ENCODE data around the gene OCA2. TPM values are rescaled to one million over a fixed set of nuclear protein-coding genes. Genes with fewer than 3 reads are reported as not detected.
"Not testable (repeated sequence)": the region's sequence is repeated elsewhere in the genome, so short reads cannot be mapped to it uniquely, and the experiment has no call there.

Gene OCA2
- polyA plus RNA-seq, 6 donors from 2014 or later = 0.09 to 0.23 TPM; not detected in 4

DNA sequence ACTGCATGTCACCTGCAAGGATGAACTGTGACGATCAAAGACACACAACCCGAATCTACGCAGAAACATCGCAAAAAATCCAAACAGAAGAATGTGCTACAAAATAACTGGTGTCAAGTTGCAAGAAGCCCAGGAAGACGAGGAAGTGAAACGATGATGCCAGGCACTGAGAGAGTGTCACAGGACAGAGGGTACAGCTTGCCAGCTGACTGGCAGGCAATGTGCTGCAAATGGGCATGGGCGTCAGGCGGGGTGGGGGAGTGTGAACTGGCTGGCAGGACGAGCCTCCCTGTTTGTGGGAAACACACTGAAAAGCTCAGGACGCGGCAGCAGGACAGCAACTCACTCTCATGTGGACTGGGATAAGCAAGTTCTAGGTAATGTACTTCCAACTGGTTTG is 28.9 kb upstream of the OCA2 start:
- Mint-ChIP-seq H3K4me3 (peak overlapping the region in 1 of 8 donors; percentile 32), H3K27me3 (no peaks in the 10 kb centered on the region), H3K36me3 (peaks cover 12 to 16% of the 10 kb centered on the region in 2 donors), H3K9me3 (no peaks in the 10 kb centered on the region), H3K27ac (peak overlapping the region in 5 of 6 donors; percentile 30 to 96 (median 63)), H3K4me1 (peaks cover 13 to 17% (median 15%) of the 10 kb centered on the region in 3 donors)
- DNase-seq = peak; percentile 35
- ATAC-seq (ENCODE audit: low read depth in 2 of 2) = peak; percentile 82 to 91

DNA sequence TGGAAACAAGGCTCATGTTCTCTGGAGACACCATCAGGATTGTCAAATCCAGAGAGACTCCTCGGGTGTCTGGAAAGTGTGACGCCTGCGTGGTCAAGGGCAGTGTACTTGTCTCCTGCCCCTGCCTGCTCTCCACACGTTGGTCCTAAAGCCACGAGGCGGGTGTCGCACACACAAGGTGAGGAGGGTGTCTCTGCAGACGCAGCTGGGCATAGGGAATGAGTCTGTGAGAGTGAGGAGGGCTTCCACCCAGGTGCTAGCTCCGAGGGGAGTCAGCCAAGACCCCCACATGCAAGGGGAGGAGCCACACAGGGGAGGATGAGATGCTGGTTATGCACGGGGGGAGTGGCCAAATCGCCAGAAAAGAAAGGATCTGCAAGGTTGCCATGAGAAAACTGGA is 27.9 kb upstream of the OCA2 start:
- Mint-ChIP-seq H3K27me3 (no peaks in the 10 kb centered on the region), H3K36me3 (peaks cover 9 to 10% of the 10 kb centered on the region in 2 donors), H3K4me1 (peaks cover 13 to 17% (median 15%) of the 10 kb centered on the region in 3 donors), H3K9me3 (no peaks in the 10 kb centered on the region), H3K27ac (peak overlapping the region in 4 of 6 donors; percentile 22 to 82 (median 62)), H3K4me3 (no peak overlapping the region)
- DNase-seq = no peak
- ATAC-seq (ENCODE audit: low read depth in 2 of 2) = no peak

DNA sequence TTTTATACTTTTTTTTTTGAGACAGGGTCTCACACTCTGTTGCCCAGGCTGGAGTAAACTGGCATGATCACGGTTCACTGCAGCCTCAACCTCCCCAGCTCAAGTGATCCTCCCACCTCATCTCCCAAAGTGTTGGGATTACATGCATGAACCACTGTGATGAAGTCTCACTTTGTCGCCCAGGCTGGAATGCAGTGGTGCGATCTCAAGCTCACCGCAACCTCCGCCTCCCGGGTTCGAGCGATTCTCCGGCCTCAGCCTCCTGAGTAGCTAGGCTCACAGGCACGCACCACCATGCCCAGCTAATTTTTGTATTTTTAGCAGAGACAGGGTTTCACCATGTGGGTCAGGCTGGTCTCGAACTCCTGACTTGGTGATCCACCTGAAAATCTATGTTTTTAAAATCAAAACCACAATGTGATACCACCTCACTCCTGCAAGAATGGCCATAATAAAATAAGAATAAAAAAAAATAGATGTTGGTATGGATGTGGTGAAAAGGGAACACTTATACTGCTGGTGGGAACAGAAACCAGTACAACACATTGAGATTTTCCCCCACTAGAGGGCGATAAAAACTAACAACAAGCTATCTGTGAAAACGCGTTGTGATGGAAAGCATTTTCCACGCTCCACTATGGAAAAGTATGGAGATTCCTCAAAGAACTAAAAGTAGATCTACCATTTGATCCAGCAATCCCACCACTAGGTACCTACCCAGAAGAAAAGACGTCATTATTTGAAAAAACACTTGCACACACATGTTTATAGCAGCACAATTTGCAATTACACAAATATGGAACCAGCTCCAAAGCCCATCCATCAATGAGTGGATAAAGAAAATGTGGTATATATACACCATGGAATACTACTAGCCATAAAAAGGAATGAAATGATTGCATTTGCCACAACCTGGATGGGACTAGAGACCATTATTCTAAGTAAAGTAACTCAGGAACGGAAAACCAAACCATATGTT is 26.8 kb upstream of the OCA2 start:
- H3K27me3 Mint-ChIP-seq = no peaks in the 10 kb centered on the region
- H3K36me3 Mint-ChIP-seq = peaks cover 9 to 15% of the 10 kb centered on the region in 2 donors
- H3K9me3 Mint-ChIP-seq = no peaks in the 10 kb centered on the region
- H3K4me3 Mint-ChIP-seq = no peak overlapping the region
- H3K4me1 Mint-ChIP-seq = peaks cover 13 to 17% (median 15%) of the 10 kb centered on the region in 3 donors
- ATAC-seq (ENCODE audit: low read depth in 2 of 2) (no peak), DNase-seq (peak; percentile 31)
- no peak overlapping the region for H3K27ac Mint-ChIP-seq

DNA sequence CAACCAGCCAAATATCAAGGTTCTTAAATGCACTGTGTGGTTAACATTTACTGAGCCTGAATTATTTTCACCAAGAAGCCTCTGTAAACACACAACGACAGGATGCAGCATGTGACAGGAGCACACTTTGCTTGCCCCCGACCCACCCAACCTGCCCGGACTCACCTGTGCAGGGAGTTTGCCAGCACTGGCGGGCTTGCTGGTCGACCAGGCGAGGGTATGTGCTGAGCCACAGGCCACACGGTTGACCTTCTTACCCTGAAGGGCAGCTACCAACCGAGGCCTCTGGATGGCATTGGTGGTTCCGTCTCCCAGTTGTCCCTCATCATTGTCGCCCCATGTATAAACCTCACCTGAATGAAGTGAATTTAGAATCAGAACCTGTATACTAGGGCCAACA is 25.7 kb upstream of the OCA2 start:
- H3K36me3 Mint-ChIP-seq = peaks cover 9 to 15% of the 10 kb centered on the region in 2 donors
- no peaks in the 10 kb centered on the region for H3K27me3 Mint-ChIP-seq
- H3K9me3 Mint-ChIP-seq = no peaks in the 10 kb centered on the region
- H3K4me3 Mint-ChIP-seq = no peak overlapping the region
- no peak for DNase-seq
- peaks cover 13 to 17% (median 15%) of the 10 kb centered on the region in 3 donors for H3K4me1 Mint-ChIP-seq
- no peak overlapping the region for H3K27ac Mint-ChIP-seq
- no peak for ATAC-seq (ENCODE audit: low read depth in 2 of 2)

DNA sequence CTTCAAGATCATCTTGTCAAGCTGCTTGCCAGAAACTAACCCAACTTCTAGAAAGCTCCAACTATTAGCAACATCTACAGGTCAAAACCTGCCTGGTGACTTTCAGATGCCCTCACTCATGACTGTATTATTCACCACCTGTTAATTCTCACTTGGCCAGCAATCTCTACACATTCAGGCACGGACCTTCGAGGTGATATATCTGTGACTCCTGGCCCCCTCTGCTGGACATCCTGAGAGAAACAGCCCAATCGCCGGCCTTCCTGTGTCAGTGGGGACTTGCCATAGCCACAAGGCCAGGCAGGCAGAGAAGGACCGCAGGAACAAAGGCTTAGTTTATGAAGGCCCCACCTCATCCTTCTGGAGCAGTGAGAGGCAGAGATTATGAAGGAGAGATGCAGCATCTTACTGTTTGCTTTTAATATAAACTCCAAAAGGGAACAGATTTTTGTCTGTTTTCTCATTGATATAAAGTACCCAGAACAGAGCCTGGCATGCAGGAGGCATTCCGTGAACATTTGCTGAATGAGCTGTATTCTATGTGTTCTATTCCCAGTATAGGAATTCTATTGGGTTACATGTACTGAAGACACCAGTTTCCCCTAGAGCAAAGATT is 24.4 kb upstream of the OCA2 start:
- Mint-ChIP-seq H3K27ac (peak overlapping the region in 1 of 6 donors; percentile 74), H3K27me3 (no peaks in the 10 kb centered on the region), H3K4me1 (peaks cover 11 to 13% (median 11%) of the 10 kb centered on the region in 3 donors), H3K36me3 (peaks cover 9 to 15% of the 10 kb centered on the region in 2 donors), H3K9me3 (no peaks in the 10 kb centered on the region), H3K4me3 (no peak overlapping the region)
- DNase-seq = peak; percentile 34
- ATAC-seq (ENCODE audit: low read depth in 2 of 2) = peak; percentile 40 to 46

DNA sequence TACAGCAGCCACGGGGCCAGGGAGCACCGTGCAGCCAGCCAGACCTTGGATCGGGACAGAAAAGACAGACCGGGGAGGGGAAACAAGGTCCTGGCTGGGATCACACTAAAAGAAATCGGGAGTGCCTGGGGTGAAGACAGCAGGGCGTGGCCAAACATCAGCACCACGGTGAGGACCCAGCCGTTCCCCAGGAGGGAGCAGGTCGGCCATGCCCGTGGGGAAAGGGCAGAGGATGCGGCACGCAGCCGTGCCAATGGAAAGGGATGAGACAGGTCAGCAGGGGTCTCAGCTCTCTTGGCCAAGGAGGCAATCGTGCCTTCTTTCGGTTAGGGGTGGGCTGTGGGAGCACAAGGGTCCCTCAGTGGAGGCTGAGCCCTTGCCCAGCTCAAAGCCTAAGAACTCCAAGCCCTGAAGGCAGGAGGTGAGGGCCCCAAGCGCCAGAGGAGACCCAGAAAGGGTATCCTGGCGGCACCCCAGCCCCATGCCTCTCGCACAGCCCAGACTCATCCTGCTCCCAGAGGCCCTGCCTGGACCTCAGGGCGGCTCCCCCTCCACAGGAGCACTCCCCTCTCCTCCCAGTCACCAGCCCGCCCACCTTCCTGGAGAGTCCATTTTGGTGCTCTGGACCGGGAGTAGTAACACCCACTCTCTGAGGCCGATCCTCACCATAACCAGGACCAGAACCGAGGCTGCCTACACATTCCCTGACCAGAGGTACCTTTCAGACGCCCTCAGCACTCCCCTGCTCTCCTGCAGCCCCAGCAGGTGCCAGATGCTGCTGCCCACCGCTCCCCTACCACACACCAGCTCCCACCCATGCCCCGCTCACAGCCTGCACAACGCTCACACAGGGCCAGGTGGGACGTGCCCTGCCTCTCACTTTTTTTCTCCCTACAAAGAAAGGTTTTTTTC is 23.2 kb upstream of the OCA2 start:
- H3K36me3 Mint-ChIP-seq = peaks cover 16 to 18% of the 10 kb centered on the region in 2 donors
- peak overlapping the region in 1 of 8 donors; percentile 16 for H3K4me3 Mint-ChIP-seq
- peak overlapping the region in 1 of 6 donors; percentile 71 for H3K27ac Mint-ChIP-seq

DNA sequence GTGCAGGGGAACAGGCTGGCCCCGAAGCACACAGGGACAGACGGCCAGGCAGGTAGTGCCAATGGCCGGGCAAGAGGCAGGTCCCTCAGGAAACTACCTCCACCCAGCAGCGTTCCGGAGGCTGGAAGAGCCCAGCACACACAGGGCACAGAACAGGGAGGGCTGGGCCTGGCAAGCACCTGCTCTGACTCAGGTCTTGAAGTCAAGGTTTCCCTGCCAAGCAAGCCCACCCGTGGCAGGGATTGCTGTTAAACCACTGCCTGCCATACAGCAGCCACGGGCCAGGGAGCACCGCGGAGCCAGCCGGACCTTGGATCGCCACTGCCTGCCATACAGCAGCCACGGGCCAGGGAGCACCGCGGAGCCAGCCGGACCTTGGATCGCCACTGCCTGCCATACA is 22.5 kb upstream of the OCA2 start:
- not testable (repeated sequence) for H3K4me3 Mint-ChIP-seq; H3K27me3 Mint-ChIP-seq; H3K4me1 Mint-ChIP-seq; H3K9me3 Mint-ChIP-seq; ATAC-seq (ENCODE audit: low read depth in 2 of 2); DNase-seq; H3K27ac Mint-ChIP-seq
- H3K36me3 Mint-ChIP-seq = peaks cover 19% of the 10 kb centered on the region in 2 donors

More for the DNA sequence above, 23.2 kb upstream of the OCA2 start:
- ATAC-seq (ENCODE audit: low read depth in 2 of 2) (no peak), DNase-seq (no peak)
- Mint-ChIP-seq H3K4me1 (peaks cover 0 to 6% (median 5%) of the 10 kb centered on the region in 3 donors), H3K27me3 (no peaks in the 10 kb centered on the region), H3K9me3 (no peaks in the 10 kb centered on the region)

DNA sequence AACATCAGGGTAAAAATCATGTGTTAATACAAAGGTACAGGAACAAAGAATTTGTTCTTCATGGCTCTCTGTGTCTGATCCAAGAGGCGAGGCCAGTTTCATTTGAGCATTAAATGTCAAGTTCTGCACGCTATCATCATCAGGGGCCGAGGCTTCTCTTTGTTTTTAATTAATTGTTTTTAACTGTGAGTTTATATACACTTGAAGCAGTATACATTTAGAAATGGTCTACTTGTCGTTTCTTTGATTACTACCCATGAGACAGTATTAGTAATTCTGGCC is 21.2 kb upstream of the OCA2 start:
- no peak for DNase-seq
- Mint-ChIP-seq H3K27me3 (no peaks in the 10 kb centered on the region), H3K36me3 (peaks cover 26% of the 10 kb centered on the region in 2 donors), H3K27ac (no peak overlapping the region), H3K4me1 (peaks cover 0 to 3% (median 0%) of the 10 kb centered on the region in 3 donors), H3K4me3 (no peak overlapping the region), H3K9me3 (no peaks in the 10 kb centered on the region)
- no peak for ATAC-seq (ENCODE audit: low read depth in 2 of 2)

DNA sequence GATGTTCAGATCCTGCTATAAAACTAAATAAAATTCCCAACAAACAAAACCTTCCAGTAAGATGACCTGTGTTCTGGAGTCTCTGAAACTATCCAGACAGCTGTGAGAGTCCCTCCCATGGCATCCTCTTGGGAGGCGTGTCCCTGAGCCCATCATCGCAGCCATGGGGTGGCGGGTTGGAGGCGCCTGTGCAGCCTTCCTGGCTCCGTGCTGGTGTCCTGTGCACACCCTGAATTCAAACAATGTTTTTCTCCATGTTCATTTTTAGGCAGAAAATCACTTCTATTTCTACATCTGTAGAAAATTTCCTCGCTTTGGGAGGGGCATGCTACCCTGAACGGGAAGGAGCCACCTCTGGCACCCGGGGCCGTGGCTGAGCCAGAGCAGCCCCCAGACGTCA is 19.4 kb upstream of the OCA2 start:
- no peaks in the 10 kb centered on the region for H3K27me3 Mint-ChIP-seq
- no peak for ATAC-seq (ENCODE audit: low read depth in 2 of 2)
- H3K36me3 Mint-ChIP-seq = peaks cover 23 to 30% of the 10 kb centered on the region in 2 donors
- H3K4me1 Mint-ChIP-seq = peaks cover 0 to 2% (median 0%) of the 10 kb centered on the region in 3 donors
- no peaks in the 10 kb centered on the region for H3K9me3 Mint-ChIP-seq
- no peak for DNase-seq
- H3K27ac Mint-ChIP-seq = no peak overlapping the region
- H3K4me3 Mint-ChIP-seq = no peak overlapping the region

DNA sequence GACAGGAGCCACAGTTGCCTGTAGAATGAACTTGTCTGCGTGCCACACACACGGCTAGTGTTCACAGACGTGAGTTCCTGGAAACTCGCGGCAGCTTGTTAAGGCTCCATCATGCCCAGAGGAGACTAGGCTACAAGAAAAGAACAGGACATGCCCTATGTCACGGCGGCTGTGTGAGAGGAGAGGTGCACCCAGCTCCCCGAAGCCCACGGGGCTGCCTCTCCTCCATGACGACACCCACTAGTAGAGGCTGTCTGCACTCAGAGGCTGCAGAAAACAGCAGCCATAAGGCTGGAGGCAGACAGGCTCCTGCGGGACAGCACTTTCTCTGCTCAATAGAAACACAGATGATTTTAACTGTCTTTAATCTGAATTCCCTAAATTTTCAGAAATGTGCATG is 19.0 kb upstream of the OCA2 start:
- Mint-ChIP-seq H3K9me3 (no peaks in the 10 kb centered on the region), H3K36me3 (peaks cover 19 to 26% of the 10 kb centered on the region in 2 donors), H3K27ac (no peak overlapping the region), H3K4me3 (no peak overlapping the region), H3K4me1 (no peaks in the 10 kb centered on the region), H3K27me3 (no peaks in the 10 kb centered on the region)
- DNase-seq (no peak), ATAC-seq (ENCODE audit: low read depth in 2 of 2) (no peak)

DNA sequence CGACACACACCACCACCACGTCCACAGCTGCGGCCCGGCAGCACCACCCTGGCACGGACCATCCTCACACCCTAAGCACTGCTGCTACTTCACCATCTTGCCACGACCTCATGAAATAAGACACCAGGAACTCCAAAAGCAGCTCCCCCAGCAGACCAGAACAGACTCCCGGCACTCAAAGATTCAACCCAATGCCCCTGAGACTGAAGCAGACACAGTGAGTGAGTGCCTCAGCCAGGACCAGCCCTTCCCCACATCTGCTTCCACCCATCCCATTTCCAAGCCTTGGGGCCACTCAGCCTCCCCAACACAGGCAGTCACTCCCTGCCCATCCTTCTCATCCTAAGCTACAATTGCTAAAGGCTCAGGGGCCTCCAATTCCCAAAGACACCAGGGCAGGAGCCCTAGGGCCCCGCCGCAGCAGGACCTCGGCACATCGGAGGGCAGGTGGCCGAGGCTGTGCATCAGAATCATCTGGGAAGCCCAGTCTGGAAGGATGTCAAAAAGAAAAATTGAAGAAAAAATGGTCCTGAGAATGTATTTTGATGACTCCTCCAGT is 18.4 kb upstream of the OCA2 start:
- H3K4me1 Mint-ChIP-seq = no peaks in the 10 kb centered on the region
- no peaks in the 10 kb centered on the region for H3K27me3 Mint-ChIP-seq

DNA sequence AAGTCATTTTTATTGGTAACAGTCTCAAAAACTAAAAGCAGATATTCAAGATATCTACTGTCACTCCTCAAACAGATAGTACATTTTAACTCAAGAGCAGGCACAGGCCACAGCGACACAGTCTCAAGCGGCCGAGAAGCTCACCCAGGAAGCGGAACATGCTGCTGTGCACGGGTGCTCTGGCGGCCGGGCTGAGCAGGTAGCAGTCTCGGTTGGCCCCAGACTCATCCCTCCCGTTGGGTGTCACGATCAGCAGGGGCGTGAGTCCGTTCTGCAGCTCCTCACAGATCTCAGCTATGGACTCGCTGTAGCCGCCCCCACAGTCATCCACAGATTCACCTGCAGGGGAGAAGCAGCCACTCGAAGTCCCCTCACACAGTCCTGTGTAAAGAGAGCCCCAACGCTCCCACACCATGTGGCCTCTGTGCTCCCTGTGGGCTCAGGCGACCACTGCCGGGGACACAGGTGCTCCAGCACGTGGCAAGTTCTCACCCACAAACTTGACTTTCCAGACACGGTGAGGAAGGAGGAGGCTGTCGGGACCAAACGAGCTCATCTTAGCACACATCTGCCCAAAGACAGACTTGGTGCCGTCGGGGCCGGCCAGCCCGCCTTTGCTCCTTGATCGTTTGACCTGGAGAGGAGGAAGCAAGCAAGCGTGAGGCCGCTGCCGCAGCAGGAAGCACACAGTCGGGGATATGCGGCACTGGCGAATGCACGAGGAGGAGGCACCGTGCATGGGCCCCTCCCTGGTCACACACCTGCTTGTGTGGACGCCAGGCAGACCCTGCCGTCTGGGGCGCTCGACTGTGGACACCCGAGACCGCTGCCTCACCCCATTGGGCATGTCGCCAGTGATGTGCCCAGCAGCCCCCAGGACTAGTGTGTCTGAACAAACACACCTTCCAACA is 17.7 kb upstream of the OCA2 start:
- Mint-ChIP-seq H3K4me3 (no peak overlapping the region), H3K4me1 (no peaks in the 10 kb centered on the region), H3K36me3 (peaks cover 25 to 27% of the 10 kb centered on the region in 2 donors), H3K9me3 (no peaks in the 10 kb centered on the region), H3K27ac (peak overlapping the region in 2 of 6 donors; percentile 28 to 39), H3K27me3 (no peaks in the 10 kb centered on the region)
- DNase-seq = no peak
- no peak for ATAC-seq (ENCODE audit: low read depth in 2 of 2)

More for the DNA sequence above, 18.4 kb upstream of the OCA2 start:
- peaks cover 19 to 22% of the 10 kb centered on the region in 2 donors for H3K36me3 Mint-ChIP-seq
- H3K4me3 Mint-ChIP-seq = no peak overlapping the region
- ATAC-seq (ENCODE audit: low read depth in 2 of 2) (no peak), DNase-seq (no peak)
- no peaks in the 10 kb centered on the region for H3K9me3 Mint-ChIP-seq
- peak overlapping the region in 2 of 6 donors; percentile 28 to 39 for H3K27ac Mint-ChIP-seq

Data from naive B cell (primary cell).